HG03432 (cell line): ENCODE measurements around the gene DNAJC6.
"Not testable (repeated sequence)": the region's sequence is repeated elsewhere in the genome, so short reads cannot be mapped to it uniquely, and the experiment has no call there.

Experiments used
- ATAC-seq: cut with Tn5 transposase; IDR thresholded peaks from one replicate; pipeline ENCODE4 v1.9.1; 2021; ENCODE audit warnings: mild to moderate bottlenecking, moderate library complexity; ENCODE audit not compliant: unreplicated experiment

The DNAJC6 gene

DNA sequence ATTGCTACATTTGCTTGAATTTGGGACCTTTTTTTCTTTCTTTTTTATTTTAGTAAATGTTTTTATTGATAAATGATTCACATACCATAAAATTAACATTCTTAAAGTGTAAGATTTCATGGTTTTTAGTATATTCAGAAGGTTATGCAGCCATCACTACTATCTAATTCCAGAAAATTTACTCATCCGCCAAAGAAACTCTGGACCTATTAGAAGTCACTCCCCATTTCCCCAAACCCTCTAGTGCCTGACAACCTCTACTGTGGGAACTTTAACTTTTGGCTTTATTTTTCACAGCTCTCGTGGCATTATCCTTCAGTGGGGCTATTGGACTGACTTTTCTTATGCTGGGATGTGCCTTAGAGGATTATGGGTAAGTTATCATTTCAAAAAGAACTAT lies 115.7 kb downstream of the DNAJC6 start:
- no peak for ATAC-seq

DNA sequence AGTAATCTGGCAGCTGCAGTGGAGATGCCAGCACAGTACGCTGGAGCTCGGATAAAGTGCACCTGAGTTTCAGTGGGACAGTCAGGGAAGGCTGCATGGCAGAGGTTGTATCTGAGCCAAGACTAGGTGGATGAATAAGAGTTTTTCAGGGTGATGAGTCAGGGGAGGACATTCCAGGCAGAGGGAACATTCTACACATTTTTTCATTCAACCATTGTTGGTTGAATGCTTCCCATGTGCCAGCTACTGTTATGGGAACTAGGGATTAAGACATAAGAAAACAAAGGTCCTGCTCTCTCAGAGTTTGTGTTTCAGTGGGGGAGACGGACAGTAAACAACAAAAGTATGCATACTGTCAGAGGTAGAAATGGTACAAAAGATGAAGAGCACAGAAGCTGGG lies 116.4 kb downstream of the DNAJC6 start:
- no peak for ATAC-seq

DNA sequence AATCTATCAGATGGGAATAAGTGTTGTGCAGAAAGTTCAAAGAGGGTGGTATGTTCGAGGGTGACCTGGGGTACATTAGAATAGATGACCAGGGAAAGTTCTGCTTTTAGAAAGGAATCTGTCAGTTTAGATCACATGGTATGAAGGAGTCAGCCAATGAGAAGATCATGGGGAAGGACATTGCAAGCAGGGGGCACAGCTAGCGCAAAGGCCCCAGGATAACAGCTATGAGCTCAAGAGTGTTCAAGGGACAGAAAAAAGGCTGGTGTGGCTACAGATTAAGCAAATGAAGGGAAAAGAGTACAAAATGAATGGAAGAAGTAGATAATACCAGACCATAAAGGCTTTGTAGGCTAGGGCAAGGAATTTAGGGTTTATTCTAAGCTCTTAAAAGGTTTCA lies 119.7 kb downstream of the DNAJC6 start:
- ATAC-seq: no peak

DNA sequence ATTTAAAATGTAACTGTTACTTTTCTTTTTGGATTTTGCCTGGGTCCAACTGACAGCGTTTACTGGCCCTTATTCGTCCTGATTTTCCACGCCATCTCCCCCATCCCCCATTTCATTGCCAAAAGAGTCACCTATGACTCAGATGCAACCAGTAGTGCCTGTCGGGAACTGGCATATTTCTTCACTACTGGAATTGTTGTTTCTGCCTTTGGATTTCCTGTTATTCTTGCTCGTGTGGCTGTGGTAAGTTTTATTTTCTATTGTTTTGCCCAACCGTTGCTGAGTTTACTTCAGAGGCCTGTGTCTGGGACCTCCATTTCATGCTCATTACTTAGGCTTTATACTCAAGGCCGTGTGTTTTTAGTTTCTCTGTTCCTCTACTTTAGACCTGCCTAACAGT lies 120.5 kb downstream of the DNAJC6 start:
- no peak for ATAC-seq

DNA sequence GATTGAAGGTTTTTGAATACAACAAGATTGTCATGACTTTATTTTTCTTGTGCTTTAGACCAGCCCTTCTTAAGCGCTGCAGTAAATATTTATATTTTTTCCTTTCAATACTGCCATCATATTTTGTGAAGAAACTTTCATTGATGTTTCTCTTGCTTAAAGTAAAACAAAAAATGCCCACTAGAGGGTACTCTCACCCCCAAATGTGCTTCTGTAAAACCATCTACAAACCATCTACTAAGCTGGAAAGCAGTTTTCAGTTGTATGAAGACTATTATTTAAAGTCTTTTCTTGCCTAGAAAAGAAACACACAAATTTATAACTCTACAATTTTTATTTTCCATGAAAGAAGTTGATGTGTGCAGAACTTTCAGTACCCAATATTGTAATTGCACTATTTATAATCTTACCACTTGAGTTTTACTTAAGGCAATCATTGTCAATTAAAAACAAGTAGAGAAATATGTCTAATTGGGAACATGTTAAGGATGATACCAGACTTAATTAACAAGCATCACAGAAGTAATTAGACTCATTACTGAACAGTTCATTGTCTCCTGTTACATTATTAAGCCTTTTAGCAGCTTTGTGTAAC lies 121.9 kb downstream of the DNAJC6 start:
- peak; percentile 50 for ATAC-seq

DNA sequence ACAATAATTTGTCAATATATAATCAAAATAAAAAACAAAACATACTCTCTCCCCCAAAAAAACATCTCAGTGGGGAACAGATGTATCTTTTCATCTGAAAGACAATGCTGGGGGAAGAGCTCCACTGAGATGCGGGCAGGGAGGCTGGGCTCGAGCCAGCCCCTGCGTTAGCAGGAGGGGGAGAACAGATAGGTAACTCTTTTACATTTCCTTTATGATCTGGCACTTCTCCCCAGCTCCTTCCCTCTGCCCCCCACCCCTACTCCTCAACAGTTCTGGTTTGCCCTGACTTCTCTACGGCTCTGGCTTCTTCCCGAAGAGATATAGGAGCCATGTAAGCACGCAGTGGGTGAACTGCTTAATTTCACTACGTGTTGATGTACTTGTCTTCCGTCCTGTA lies 123.6 kb downstream of the DNAJC6 start:
- ATAC-seq: no peak

DNA sequence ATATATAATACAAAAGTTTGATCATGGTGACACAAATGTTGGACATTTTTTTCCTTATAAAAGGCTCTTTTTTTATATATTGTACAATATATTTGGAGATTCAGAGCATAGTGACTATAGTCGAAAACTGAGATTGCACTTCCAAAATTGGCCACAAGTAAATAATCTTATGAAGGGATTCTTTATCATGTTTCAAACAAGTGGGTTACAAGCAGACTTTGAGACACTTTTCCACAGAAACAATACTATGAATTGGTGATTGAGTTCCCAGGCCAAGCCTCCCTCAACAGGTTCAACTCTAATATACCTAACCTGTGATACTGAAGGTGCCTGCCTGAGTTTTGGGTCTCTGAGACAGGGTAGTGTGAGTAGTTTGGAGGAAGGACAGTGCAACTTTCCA lies 124.9 kb downstream of the DNAJC6 start:
- ATAC-seq: no peak

DNA sequence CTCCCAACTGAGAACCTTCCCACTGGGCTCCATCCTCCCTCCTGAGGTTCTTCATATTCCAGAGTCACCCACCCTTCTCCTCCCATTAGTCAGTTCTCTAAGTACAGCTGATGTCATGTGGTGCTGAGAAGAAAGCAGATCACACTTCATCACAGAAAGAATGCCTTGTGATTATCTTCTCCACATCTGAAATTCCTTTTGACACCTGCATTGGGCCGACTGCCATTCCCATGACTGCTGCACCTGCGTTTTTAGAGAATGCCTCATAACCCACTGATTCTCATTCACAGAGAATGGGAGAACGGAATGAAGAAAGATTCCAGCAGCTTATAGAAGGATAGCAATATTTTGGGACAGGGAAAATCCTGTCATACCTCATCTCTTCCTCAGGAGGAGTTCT lies 125.4 kb downstream of the DNAJC6 start:
- ATAC-seq: no peak

DNA sequence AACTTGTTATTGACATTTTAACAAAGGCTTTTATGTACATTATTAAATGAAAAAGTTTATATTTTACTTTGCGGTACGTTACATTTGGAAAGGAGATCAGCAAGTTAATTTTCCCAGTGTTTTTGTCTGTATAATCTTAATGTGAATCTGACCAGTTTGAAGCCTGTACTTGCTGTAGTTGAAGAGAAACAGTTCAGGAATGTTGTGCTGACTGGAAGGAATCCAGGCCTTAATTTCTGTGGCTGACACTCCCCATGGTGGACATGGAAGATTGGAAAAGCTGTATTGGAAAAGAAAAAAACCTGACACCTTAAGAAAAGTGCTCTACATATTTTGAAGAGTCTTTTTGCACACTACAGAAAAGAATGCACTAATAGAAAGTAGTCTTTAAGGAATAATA lies 126.6 kb downstream of the DNAJC6 start:
- no peak for ATAC-seq

DNA sequence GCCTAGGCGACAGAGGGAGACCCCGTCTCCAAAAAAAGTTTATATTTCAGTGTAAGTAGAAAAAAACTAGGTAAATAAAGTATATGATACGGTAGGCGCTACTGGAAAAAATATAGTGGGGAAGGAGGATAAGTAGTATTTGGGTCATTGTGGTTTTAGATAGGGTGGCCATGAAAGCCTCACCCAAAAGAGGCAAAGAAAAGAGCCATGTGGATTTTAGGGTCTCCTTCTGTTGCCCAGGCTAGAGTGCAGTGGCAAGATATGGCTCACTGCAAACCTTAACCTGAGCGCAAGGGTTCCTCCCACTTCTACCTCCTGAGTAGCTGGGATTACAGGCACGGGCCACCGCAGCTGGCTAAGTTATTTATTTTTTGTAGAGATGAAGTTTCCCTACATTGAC lies 128.3 kb downstream of the DNAJC6 start:
- ATAC-seq: no peak

DNA sequence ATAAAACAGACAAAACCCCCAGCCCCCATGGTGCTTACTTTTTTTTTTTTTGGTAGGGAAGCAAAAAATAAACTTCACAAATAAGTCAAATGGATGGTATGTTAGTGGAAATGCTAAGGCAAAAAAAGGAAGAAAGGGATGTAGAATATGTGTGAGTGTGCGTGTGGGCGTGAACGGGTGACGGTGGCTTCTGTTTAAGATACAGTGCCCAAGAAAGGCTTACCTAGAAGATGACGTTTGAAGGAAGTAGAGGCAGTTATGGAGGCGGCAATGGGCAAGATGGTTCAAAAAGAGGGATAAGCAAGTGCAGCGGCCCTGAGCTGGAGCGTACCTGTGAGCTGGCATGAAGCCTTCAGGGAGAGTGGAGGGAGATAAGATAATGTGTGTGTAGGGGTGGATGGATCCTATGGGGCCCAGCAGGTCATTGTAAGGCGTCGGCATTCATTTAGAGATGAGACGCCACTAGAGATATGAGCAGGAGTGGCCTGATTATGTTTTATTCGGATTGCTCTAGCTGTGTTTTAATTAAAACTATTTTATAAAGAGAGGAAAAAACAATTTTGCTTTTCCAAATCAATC lies 131.1 kb downstream of the DNAJC6 start:
- ATAC-seq: no peak

DNA sequence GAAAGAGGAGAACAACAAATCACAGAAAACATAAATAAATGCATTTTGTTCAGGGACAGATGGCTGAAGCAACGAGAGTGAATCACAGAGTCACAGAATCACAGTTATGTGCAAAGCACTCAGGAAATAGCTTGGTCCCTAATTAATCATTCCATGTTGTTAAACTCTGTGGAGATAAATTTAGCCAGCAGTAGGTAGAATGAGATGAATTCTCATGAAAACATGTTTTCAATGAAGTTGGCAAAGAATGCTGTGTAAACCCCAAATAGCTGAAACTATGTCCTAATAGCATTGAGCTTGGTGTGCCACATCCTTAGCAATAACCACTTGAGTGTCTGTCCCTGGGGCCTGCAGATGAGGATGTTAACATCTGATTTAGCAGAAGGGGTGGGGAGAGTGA lies 131.6 kb downstream of the DNAJC6 start:
- no peak for ATAC-seq

DNA sequence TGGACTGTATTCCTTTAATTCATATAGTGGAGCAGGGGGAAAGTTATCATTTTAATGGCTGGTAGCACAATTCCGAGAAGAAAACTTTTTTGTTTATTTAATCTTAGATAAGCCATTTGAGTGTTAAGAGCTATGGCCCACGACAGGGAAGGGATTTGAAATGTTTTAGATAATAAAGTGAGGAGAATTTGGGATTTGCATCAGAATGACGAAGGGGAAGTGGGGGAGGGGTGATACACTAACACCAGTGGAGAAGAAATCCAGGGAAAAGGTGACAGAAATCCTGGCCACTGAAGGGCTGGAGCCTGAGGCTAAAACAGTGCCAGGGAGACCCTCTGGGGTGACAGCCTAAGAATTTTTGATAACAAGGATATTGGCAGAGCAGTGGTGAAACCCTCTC lies 132.1 kb downstream of the DNAJC6 start:
- ATAC-seq: no peak

DNA sequence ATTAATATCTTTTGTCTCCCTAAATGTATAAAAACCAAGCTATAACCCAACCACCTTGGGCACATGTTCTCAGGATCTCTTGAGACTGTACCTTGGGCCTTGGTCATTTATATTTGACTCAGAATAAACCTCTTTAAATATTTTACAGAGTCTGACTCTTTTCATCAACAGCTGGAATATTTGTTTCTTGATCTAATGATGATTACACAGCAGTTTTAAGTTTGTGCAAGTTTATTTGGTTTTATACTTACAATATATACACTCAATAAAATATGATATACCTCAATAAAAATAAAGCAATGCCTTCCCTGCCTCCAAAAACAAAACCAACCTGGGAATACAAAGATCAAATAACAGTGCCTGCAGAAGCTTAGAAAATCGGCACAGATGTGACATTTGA lies 133.1 kb downstream of the DNAJC6 start:
- no peak for ATAC-seq

DNA sequence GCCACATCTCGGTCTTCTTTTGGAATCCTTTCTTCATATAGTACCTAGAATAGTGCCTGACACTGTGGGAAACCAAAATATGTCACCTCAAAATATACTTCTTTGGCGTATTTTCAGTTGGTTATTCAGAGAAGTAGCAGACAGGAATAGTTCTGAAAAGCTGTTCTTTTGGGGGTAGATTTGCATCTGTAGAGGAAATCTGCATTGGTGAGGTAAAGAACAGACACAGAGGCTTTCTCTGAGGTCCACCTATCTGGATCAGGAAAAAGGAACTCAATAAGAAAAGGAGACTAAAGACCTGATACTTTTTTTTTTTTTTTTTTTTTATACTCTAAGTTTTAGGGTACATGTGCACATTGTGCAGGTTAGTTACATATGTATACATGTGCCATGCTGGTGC lies 134.3 kb downstream of the DNAJC6 start:
- ATAC-seq: no peak

DNA sequence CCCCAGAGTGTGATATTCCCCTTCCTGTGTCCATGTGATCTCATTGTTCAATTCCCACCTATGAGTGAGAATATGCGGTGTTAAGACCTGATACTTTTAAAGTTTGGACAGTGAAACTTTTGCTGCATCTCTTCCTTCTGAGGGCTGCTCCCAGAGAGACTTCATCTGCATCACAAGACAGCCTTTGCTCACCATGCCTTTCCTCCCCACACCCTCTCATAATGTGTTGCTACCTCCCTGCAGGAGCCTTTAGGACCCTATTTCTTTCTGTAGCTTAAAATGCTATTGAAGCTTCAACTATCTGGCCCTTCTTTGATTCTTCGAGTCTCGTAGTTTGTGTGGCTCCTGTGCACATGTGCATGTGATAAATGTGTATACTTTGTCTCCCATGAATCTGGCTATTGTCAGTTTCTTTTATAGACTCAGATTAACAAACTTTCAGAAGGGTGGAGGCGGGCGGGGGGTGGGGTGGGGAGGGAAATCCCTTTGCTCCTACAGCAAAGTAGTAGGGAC lies 134.8 kb downstream of the DNAJC6 start:
- ATAC-seq: no peak

DNA sequence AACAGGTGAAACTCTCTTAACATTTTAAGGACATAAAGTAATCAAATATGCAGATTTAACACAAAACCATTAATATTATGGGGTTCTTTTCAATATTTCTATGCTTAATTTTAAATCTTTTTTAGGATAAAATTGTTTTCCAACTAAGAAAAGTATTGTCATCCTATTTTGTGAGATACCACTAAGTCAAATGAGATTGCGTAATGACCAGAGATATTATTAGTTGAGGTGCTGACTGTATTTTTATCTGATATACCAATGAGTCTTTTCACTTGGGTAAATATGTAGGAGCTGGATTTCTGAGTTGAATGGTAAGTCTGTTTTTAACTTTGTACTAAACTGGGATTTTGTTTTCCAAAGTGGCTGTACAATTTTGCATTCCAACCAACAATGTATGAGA lies 136.5 kb downstream of the DNAJC6 start:
- ATAC-seq: no peak

DNA sequence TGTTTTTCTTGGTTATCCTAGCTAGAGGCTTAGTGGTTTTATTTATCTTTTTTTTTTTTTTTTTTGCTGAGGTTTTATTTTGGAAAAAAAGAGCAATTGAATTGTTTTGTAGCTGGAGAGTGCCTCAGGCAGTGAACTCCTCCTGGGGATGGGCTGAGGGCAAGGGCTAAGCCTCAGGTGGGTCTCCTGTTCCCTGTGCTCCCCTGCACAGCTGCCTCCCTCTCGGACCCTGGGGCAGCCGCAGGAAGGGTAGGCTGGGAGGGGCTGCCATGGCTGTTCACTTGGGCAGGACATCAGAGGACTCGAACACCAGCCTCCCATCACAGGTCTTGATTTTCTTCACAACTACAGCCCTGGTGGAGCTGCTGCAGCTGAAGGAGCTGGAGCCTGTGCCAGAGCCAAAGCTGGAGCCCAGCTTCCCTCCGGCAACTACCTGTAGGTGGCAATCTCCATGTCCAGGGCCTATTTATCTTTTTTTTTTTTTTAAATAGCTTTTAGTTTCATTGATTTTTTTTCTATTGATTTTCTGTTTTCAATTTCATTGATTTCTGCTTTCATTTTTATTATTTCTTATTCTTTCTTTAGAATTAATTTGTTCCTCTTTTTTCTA lies 140.0 kb downstream of the DNAJC6 start:
- no peak for ATAC-seq

DNA sequence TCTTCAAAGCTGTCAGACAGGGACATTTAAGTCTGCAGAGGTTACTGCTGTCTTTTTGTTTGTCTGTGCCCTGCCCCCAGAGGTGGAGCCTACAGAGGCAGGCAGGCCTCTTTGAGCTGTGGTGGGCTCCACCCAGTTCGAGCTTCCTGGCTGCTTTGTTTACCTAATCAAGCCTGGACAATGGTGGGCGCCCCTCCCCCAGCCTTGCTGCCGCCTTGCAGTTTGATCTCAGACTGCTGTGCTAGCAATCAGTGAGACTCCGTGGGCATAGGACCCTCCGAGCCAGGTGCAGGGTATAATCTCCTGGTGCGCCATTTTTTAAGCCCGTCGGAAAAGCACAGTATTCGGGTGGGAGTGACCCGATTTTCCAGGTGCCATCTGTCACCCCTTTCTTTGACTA lies 146.3 kb downstream of the DNAJC6 start:
- ATAC-seq: not testable (repeated sequence)

DNA sequence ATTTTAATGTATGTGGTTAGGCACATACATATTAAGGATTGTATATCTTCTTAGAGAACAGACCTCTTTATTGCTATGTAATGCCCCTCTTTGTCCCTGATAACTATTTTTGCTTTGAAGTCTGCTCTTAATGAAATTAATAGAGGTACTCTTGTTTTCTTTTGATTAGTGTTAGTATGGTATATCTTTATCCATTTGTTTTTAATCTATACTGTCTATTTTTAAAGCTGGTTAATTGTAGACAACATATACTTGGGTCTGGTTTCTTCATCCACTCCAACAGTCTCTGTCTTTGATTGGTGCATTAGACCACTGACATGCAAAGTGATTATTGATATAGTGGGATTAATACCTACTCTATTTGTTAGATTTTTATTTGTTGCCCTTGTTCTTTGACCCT lies 147.1 kb downstream of the DNAJC6 start:
- no peak for ATAC-seq

DNA sequence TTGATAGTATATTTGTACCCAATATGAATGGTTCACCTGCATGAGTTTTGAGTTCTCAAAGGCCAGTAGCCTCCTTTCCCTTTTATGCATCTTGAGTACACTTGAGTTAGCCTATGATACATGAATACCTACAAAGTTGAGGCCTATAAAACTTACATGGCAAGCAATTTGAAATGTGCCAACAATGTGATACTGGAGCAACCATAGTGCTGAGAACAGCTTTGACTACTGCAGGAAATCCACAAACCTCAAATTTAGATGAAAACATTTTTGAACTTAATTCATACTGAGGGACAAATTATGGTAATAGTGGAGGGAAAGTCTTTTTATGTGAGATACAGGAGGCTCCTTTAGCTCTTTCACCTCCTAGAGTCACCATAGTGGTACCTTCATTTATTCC lies 148.5 kb downstream of the DNAJC6 start:
- no peak for ATAC-seq

DNA sequence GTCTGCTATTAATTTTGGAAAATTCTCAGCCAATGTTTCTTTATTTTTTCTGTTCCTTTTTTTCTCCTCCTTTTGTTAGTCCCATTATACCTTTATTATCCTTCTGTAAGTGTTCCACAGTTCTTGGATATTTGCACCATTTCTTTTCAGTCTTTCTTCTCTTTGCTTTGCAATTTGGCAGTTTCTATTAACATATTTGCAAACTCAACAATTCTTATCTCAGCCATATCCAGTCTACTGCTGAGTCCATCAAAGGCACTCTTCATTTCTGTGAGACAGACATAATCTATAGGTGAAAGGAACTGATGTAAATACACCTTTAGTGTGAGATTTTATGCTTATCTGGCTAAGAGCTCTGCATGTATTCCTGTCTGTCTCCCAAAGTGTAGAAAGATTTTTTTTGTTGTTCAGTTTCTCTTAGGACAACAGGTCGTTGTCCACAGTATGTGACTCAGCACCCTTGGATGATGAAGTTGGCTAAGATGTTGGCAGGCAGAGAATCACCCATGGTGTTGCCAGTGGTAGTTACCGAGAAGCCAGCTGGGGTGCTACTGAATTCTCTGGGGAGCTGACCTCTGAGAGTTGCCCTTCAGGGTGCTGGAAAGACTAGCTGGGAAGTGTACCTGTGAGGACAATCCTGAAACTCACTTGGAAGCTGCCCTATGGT lies 149.5 kb downstream of the DNAJC6 start:
- ATAC-seq: no peak
